Thyroid gland (tissue), 4 donors: ENCODE results near the gene KCNG2. TPM values are rescaled to one million over a fixed set of nuclear protein-coding genes. Genes with fewer than 3 reads are reported as not detected.

Experiments used
- DNase-seq, 2 donors: peaks; one replicate each; pipeline ENCODE4 v3.0.0-alpha.2; 2019
- H3K27ac ChIP-seq, 3 donors: fragments of 200-600 bp; sonication (generic); 1 replicate in 2 of 3; 2 replicates in 1 of 3; pipeline ENCODE4 v1.5.1; 2016 to 2019; ENCODE audit warnings: mild to moderate bottlenecking in 1 of 3, moderate library complexity in 1 of 3
- H3K27me3 ChIP-seq: fragments of 200-600 bp; sonication (generic); one replicate; pipeline ENCODE4 v1.5.1; 2019
- H3K36me3 ChIP-seq, 2 donors: fragments of 200-600 bp; sonication (generic); one replicate each; pipeline ENCODE4 v1.5.1; 2016 to 2019
- H3K4me1 ChIP-seq, 2 donors: fragments of 200-600 bp; sonication (generic); one replicate each; pipeline ENCODE4 v1.5.1; 2017 to 2019
- H3K4me3 ChIP-seq, 3 donors: fragments of 200-600 bp; sonication (generic); replicated peaks in 1 of 3; 1 replicate in 2 of 3; 2 replicates in 1 of 3; pipeline ENCODE4 v1.5.1; 2016; ENCODE audit warnings: mild to moderate bottlenecking in 1 of 3
- H3K9me3 ChIP-seq: fragments of 200-600 bp; sonication (generic); one replicate; pipeline ENCODE4 v1.5.1; 2017
- CTCF ChIP-seq, 6 experiments: fragments of 200-600 bp in 3 of 6; fragments of 450-650 bp in 3 of 6; sonication (generic) in 3 of 6; IDR thresholded peaks; one replicate each; pipeline ENCODE4 v1.5.1; 2016 to 2019; ENCODE audit warnings: antibody characterized with exemption in 6 of 6, mild to moderate bottlenecking in 2 of 6, inconsistent platforms in 1 of 6, moderate library complexity in 1 of 6
- POLR2A ChIP-seq, 2 donors: fragments of 450-650 bp; IDR thresholded peaks; one replicate each; pipeline ENCODE4 v1.6.1; 2017; ENCODE audit warnings: antibody characterized with exemption in 2 of 2, mild to moderate bottlenecking in 2 of 2, moderate library complexity in 1 of 2
- WGBS, 2 donors: methylation state at CpG; one replicate each; pipeline ENCODE4 v1.1.5; 2017; 5-methylcytosine and 5-hydroxymethylcytosine counted together
- intact Hi-C: fragments of 100-400 bp; cut with DNase I; formaldehyde crosslinking; loops from one replicate; pipeline ENCODE4 v1.15.1; 2023
- total RNA-seq, 4 donors: library from RNA; depleted of rRNA; stranded (reverse); fragments of >200 nt; gene quantifications; one replicate each; pipeline ENCODE4 v1.2.3, GENCODE V29; 2016

Gene KCNG2
- total RNA-seq, 4 donors from 2014 or later = 0.22 TPM; not detected in 3

- WGBS, 2 donors = 92 to 95% methylated on average over 38 to 49 of the region's 54 CpGs
- intact Hi-C loops = no loop called here
Observed at GRCh38 chr18:79789091-79789891, 8.4 kb upstream of the KCNG2 start.

GRCh38 chr18:79789901-79790890, 7.5 kb upstream of the KCNG2 start:
- TF ChIP-seq CTCF (IDR thresholded peaks at IDR 0.05) (no peak), POLR2A (IDR thresholded peaks at IDR 0.05) (no peak)
- H3K4me1 ChIP-seq = peaks cover 0 to 9% of the 10 kb centered on the region in 2 donors
- DNase-seq = no peak
- WGBS, 2 donors = 71 to 74% methylated on average over 37 to 39 of the region's 46 CpGs
- no peaks in the 10 kb centered on the region for H3K36me3 ChIP-seq
- no peak overlapping the region for H3K27ac ChIP-seq
- peaks cover 27% of the 10 kb centered on the region for H3K27me3 ChIP-seq
- intact Hi-C loops = no loop called here
- no peaks in the 10 kb centered on the region for H3K9me3 ChIP-seq
- H3K4me3 ChIP-seq = no peak overlapping the region

More at GRCh38 chr18:79789091-79789891, 8.4 kb upstream of the KCNG2 start:
- no peak overlapping the region for H3K27ac ChIP-seq
- H3K27me3 ChIP-seq = peaks cover 27% of the 10 kb centered on the region
- peaks cover 0 to 9% of the 10 kb centered on the region in 2 donors for H3K4me1 ChIP-seq
- H3K4me3 ChIP-seq = no peak overlapping the region
- no peaks in the 10 kb centered on the region for H3K9me3 ChIP-seq
- no peak for TF ChIP-seq POLR2A (IDR thresholded peaks at IDR 0.05)
- no peak for TF ChIP-seq CTCF (IDR thresholded peaks at IDR 0.05)
- H3K36me3 ChIP-seq = no peaks in the 10 kb centered on the region
- no peak for DNase-seq

GRCh38 chr18:79790996-79791972, 6.5 kb upstream of the KCNG2 start:
- no peak overlapping the region for H3K4me3 ChIP-seq
- H3K27ac ChIP-seq = no peak overlapping the region

More at GRCh38 chr18:79790996-79791972, 6.5 kb upstream of the KCNG2 start:
- intact Hi-C loops = no loop called here
- Histone ChIP-seq H3K4me1 (peaks cover 0 to 9% of the 10 kb centered on the region in 2 donors), H3K27me3 (peaks cover 27% of the 10 kb centered on the region), H3K36me3 (no peaks in the 10 kb centered on the region), H3K9me3 (no peaks in the 10 kb centered on the region)
- WGBS, 2 donors = 50 to 54% methylated on average over 21 of the region's 21 CpGs
- peak in 1 of 2 donors; percentile 19 for DNase-seq
- no peak for TF ChIP-seq POLR2A (IDR thresholded peaks at IDR 0.05)
- TF ChIP-seq CTCF (IDR thresholded peaks at IDR 0.05) = no peak
